Left forelimb (tissue), 1 donor: ENCODE results near the gene NEURL4.
A peak's percentile ranks its signal among the peaks of the same experiment; 100 is the strongest.
"Not testable (repeated sequence)": the region's sequence is repeated elsewhere in the genome, so short reads cannot be mapped to it uniquely, and the experiment has no call there.

ENCODE experiments used
- DNase-seq: peaks from one replicate; pipeline ENCODE4 v3.0.0-alpha.2; 2018; ENCODE audit warnings: low spot score

NEURL4 gene

DNA sequence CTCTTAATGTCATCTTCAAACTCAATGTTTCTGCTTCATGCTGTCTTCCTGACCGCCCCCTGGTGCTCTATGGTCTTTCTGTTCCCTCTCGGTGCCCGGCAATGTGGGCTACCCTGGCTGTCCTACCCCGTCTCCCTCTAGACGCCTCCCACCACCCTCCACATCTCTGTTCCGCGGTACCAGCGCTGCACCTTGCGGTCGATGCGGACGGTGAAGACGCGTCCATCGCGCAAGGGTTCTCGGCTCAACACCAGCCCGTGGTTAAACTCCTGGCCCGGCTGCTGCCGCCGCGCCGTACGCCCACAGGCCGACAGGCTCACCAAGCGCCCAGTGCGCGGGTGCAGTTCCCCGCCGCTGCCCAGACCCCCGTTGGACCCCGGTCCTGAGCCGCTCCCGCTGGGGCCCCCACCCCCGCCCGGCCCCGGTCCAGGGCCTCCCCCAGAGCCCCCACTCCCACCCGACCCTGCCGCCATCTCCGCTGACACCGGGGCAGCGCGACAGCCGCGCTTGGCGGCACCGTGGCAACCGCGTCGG, at the start of gene NEURL4:
Gene NEURL4 (minus strand): TSS at position 496 of the 534 bp plus-strand sequence. CDS start 23 bp downstream, at position 473.
- DNase-seq, result no peak

DNA sequence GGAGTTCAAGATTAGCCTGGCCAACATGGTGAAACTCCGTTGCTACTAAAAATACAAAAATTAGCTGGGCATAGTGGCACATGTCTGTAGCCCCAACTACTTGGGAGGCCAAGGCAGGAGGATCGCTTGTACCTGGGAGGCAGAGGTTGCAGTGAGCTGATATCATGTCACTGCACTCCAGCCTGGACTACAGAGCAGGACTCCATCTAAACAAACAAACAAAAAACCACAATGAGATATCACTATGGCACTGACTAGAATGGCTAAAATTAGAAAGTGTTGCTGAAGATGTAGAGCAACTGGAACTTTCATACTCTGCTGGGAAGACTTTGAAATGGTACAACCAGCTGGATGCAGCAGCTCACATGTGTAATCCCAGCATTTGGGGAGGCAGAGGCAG, 45.2 kb upstream of the NEURL4 start:
- no peak for DNase-seq

DNA sequence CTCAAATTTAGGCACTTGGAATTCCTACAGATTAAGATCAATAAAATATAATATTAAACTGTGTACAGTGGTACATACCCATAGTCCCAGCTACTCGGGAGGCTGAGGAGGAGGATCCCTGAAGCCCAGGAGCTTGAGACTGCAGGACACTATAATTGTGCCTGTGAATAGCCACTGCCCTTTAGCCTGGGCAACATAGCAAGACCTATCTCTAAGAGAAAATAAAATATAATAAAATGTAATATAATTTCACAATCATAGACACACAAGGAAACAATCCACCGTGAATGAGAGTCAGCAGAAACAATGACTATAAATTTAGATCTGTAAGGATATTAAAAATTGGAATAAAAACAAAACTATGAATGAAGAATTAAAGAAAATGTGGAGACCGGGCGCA, 41.7 kb upstream of the NEURL4 start:
- no peak for DNase-seq

DNA sequence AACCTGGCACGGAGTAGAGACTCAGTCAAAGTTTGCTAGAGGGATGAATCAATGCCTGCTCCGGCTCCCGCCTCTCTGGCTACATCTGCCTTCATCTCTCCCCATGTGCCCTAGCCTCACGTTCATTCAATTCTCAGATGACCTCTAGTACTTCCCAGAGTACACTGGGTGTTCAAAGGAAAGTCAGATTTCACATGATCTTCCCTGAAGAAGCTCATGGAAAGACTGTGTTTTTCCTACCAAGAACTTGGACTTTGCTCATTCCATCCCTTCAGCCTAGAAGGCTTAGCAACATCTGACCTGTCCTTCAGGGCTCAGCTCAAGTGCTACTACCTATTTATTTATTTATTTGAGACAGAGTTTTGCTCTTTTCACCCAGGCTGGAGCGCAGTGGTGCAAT, 40.7 kb upstream of the NEURL4 start:
- no peak for DNase-seq

DNA sequence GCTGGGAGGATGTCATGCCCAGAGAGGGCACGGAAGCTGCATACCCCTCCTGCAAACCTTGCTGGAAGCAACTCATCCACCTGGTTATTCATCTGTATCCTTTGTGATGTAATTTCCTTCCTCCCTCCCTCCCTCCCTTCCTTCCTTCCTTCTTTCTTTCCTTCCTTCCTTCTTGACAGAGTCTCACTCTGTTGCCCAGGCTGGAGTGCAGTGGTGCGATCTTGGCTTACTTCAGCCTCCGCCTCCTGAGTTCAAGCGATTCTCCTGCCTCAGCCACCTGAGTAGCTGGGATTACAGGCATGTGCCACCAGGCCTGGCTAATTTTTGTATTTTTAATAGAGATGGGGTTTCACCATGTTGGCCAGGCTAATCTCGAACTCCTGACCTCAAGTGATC, 39.5 kb upstream of the NEURL4 start:
- not testable (repeated sequence) for DNase-seq

DNA sequence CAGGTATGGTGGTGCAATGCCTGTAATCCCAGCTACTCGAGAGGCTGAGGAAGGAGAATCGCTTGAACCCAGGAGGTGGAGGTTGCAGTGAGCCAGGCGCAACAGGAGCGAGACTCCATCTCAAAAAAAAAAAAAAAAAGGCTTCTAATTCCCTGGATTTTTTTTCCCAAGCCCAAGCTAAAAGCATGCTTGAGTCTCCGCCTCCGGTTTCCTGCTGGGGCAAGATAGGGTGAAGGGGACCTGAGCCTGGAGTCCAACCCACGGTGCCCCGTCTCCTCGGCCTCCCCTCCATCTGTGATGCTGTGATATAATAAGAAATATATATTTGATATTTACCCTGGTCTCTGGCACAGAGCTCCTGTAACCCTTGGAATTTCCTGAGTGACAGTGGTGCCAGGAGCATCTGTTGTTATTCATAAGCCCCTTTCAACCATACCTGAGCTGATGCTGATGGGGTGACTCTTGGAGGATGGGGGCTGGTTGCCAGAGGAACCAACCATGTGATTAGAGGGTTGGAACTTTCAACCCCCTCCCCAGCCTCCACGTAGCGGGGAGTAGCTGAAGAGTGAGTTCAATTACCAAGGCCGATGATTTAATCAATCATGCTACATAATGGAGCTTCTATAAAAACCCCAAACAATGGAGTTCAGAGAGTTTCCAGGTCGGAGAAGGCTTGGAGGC, 38.9 kb upstream of the NEURL4 start:
- DNase-seq, result no peak

DNA sequence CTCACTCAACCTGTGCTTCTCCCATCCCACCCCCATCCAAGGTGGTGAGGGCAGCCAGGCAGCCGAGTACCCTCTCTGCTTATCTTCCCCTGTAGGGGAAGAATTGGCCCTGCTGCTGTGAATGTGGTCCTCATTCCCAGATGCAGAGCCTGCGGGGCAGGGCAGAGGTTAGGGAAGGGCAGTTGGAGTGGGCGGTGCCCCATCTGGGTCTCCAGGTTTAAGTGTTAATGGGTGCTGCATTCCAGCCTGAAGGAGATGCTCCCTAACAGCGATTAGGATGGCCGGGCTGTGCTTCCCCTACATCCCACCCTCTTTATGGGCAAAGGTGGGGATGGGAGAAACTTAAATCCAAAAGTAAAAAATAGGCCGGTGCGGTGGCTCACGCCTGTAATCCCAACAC, 37.9 kb upstream of the NEURL4 start:
- DNase-seq, result no peak

DNA sequence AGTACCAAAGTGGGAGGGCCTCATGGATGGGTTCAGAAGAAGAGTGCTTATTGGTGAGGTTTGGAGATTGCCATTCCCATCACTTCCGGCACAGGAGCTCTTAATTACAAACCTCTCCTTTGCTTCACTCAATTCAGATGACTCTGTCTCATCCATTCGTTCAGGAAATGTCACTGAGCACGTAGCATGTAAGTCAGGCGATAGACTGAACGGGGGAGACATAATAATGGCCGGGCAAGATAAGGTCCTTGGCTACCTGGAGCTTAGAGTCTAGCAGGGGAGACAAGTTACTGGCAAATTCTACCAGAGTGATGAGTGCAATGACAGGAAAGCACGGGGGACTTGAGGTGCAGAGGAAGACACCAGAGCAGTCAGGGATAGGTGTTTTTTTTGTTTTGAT, 36.8 kb upstream of the NEURL4 start:
- DNase-seq, result not testable (repeated sequence)

DNA sequence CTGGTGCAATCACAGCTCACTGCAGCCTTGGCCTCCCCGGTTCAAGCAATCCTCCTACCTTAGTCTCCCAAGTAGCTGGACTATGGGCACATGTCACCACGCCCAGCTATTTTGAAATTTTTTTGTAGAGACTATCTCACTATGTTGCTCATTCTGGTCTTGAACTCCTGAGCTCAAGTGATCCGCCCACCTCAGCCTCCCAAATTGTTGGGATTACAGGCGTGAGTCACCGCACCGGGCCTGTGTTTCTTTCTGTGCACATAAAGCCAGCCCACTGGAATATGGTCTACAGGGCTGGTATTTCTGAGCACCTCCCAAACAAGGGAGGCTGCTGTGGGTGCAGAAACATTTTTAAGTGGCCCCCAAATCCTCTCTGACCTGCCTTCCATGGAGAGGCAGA, 34.2 kb upstream of the NEURL4 start:
- DNase-seq, result no peak

DNA sequence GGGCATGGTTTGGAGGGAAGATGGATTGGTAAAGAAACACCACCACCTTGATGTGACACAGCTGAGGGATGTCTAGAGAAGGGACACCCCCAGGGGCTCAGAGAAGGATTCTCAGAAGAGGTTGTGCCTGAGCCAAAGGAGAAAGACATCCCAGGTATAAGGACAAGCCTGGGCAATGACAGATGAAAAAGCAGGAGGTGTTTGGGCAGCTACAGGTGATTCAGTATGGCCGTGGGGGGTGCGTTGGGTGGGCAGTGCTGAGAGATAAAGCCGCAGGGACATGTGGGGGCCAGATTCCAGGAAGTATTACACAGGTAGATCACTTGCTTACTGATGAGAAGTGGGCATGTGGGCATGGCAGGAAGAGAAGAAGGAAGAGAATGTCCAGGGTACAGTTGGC, 32.8 kb upstream of the NEURL4 start:
- no peak for DNase-seq

DNA sequence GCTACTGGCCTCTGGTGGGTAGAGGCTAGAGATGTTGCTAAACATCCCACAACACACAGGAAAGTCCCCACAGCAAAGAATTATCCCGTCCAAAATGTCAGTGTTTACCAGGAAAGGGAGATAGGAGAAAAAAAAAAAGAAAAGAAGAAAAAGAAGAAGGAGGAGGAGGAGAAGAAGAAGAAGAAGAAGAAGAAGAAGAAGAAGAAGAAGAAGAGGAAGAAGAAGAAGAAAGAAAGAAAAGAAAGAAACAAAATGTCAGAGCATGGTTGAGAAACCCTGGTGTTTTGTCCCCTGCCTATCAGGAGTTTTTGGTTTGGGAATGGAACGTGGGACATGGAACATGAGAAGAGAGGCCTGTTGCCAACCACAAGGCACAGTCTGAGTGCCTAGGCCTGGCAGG, 28.2 kb upstream of the NEURL4 start:
- DNase-seq, result no peak

DNA sequence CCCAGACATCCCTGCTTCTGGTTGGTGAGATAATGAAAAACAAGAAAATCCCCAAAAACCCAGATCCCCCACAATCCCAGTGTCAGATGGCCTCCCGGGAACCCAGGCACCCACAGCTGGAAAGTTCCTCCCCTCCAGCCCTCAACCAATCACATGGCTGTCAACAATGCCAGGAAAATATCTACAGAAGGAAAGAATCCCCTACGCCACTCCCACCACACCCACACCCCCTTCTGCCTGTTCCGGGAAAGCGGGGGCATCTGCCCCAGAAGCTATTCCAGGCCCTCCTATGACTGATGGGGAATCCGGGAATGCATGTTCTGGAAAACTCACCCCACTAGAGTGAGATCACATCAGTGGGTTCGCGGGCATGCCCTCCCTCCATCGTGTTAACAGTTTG, 27.6 kb upstream of the NEURL4 start:
- DNase-seq, result no peak

DNA sequence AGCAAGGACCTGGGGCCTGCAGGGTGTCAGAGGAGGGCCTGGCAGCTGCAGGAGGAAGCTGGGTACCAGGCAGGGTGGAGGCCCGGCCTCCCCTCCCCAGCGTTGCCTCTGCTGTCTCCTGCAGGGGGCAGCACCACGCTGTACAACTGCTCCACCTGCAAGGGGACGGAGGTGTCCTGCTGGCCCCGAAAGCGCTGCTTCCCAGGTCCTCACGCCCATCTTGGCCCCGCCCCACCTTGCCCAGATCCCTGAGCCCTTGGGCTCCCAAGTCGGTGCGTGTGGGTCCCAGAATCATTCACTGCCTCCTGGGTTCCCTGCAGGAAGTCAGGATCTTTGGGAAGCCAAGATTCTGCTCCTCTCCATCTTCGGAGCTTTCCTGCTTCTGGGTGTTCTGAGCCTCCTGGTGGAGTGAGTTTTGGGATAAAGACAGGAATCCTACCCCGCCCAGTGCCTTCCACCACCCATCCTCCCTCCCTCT, 27.0 kb upstream of the NEURL4 start:
- no peak for DNase-seq

DNA sequence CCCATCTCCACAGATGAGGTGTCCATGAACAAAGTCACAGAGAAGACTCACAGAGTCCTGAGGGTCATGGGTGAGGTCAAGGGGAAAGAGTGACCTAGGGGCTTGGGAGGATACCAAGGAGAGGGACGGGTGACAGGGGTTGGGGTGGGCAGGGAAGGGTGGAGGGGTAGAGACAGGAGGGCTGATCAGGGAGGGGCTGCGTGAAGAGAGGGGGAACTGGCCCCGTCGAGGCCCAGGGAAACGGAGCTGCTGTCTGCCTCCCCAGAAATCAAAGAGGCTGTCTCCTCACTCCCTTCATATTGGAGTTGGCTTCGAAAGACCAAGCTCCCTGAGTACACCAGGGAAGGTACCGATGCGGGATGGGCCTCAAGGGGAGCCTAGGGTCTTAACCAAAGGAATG, 26.4 kb upstream of the NEURL4 start:
- no peak for DNase-seq

DNA sequence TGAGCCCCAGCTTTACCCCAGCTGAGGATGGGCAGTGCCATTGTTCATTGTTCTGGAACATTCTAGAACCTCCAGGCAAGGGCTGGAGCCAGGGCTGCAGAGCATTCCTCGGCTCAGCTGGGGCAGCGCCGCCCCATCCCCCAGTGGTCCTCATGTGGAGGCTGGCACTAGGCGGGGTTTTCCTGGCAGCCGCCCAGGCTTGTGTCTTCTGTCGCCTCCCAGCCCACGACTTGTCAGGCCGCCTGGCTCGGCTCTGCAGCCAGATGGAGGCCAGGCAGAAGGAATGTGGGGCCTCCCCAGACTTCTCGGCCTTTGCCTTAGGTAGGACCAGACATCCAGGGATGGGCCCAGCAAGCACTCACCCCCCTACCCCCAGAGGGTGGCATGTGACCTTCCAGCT, 25.9 kb upstream of the NEURL4 start, which contains the start of gene TMEM95:
Gene TMEM95 (plus strand): TSS at position 104 of the 400 bp plus-strand sequence. CDS start 49 bp downstream, at position 153.
- no peak for DNase-seq

DNA sequence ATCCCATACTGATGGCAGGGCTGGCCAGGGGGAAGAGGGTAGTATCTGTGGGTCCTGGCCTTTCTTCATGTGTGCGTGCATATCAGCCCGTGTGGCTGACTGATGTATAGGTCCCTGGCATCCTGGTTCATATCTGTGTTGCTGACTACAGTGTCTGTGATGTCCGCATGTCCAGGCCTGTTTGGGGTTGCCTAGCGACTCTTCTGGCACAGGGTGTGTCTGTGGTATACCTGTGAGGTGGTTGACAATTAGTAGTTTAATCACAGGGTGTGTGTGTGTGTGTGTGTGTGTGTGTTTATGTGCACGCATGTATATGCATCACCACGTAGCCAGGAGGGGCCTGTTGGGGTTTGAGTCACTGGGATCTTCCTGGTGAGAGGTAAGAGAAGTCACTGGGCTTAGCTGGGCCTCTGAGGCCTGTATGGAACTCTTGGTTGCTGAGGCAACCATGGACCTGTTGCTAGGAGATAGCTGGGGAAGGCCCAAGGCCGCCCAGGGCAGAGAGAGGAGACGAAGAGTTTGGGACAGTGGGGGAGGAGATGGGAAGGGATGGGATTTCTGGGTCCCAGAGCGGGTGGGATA, 25.2 kb upstream of the NEURL4 start:
- DNase-seq, result no peak

DNA sequence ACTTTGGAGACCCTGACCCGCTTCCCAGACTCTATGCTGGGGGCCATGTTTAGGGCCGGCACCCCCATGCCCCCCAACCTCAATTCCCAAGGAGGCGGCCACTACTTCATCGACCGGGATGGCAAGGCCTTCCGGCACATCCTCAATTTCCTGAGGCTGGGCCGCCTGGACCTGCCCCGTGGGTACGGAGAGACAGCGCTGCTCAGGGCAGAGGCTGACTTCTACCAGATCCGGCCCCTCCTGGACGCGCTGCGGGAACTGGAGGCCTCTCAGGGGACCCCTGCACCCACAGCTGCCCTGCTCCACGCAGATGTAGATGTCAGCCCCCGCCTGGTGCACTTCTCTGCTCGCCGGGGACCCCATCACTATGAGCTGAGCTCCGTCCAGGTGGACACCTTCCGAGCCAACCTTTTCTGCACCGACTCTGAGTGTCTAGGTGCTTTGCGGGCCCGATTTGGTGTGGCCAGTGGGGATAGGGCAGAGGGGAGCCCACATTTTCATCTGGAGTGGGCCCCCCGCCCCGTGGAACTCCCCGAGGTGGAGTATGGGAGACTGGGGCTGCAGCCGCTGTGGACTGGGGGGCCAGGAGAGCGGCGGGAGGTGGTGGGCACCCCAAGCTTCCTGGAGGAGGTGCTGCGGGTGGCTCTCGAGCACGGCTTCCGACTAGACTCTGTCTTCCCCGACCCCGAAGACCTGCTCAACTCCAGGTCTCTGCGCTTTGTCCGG, 23.9 kb upstream of the NEURL4 start:
- no peak for DNase-seq

DNA sequence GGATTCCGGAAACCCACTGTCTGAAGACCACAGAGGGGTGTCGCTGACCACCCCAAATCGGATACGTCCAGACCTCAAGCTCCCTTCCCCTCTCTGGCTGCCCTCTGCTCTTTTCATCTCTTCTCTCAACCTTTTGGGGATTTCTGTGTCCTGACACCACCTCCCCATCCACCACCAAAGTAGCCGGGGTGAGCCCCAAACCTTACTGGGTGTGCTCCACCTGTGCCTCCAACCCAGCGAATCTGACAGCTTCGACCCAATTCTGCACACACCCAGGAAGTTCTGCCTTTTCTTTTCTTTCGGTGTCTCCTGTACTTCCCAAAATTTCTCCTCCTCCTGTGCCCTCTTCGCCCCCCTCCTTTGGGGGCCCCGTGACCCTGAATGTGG, 23.4 kb upstream of the NEURL4 start:
- no peak for DNase-seq

DNA sequence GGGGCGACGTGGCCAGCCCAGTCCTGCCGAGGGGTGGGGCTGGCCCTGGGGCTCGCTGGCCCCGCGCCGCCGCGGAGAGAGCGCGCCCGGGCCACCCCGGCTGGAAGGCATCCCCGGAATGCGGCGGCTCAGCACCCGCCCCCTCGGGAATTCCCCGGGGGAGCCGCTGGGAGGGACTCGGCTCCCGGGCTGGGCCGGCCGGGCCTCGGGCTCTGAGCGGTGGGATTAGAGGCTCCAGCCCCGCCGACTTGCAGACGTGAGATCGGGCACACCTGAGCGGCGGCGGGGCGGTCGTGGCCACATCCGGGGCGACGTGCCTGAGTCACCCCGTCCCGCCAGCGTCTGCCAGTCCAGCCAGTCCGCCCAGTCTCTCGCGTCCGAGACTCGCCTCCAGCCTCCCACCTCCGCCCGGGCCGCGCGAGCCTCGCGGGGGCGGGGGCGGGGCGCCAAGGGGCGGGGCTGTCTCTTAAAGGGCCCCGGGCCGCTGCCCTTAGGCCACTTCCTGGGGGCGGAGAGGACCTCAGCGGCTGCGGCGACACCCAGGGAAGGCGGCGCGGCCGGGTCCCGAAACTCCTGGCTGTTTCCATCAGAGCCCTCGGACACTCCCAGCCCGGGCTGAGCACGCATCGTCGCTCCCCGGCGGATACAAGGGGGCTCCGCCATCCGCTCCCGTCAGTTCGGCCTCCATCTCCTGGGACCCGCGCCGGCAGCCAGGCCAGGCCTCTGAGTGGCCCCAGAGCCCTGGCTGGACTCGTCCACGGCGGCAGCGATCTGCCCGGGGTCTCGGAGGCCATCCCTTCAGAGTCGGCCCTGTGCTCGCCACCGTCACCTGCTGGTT, 22.7 kb upstream of the NEURL4 start, which contains the start of gene KCTD11:
Gene KCTD11 (plus strand): TSS at position 498 of the 838 bp plus-strand sequence.
- peak; percentile 91 for DNase-seq

DNA sequence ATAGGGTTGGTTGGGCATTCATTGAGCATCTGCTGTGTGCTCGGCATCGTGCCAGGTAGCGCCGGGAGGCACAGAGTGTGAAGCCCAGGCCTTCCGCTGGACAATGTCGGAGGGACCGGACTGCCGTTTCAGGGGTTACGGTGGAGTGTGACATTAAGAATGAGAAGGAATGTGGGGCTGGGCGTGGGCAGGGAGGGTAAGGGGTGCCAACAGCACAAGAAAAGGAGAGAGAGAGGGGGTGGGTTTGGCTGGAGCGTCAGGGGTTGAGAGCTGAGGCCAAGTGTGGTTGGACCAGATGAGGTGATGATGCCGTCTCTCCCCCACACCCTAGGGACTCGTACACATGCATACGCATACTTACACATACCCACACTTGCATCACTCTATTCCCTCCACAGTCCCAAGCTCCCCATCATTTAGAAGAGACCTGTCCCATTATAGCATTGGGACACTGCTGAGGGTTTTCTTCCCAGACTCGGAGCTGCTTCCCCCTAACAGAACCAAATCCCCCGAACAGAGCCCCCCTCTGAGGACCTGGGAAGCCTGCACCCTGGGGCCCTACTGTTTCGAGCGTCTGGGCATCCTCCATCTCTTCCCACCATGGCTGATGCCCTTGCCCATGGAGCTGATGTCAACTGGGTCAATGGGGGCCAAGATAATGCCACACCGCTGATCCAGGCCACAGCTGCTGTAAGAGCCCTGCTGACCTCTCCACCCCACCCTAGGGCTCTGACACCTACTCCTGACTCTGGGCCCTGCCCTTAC, 19.5 kb upstream of the NEURL4 start:
- no peak for DNase-seq
